ENCODE measurements around the gene PTPRN2.

DNA sequence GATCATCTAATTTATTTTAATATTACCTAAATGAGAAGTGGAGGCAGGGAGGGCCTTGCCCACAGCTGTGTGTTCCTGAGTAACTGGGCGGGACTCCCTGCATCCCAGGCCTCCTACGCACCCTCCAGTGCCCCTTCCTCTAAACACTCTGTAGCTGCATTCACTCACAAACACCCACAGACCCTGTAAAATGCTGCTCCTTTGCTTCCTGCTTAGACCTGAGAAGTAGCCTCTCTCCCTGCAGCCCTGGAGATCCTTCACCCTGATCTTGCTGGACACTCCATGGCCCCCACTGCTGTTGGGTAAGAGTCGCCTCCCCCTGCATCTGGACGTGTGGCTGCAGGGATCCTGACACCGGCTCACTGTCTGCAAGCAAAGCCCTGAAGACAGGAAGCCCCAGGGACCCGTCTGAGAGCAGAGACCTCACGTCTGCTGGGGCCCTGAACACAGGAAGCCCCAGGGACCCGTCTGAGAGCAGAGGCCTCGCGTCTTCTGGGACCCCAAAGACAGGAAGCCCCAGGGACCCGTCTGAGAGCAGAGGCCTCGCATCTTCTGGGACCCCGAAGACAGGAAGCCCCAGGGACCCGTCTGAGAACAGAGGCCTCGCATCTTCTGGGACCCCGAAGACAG, 661.0 kb downstream of the PTPRN2 start:
- no peak for TF ChIP-seq EZH2 (IDR thresholded peaks at IDR 0.05; ENCODE audit: borderline replicate concordance, low read length)
- TF ChIP-seq, protein P1, sequence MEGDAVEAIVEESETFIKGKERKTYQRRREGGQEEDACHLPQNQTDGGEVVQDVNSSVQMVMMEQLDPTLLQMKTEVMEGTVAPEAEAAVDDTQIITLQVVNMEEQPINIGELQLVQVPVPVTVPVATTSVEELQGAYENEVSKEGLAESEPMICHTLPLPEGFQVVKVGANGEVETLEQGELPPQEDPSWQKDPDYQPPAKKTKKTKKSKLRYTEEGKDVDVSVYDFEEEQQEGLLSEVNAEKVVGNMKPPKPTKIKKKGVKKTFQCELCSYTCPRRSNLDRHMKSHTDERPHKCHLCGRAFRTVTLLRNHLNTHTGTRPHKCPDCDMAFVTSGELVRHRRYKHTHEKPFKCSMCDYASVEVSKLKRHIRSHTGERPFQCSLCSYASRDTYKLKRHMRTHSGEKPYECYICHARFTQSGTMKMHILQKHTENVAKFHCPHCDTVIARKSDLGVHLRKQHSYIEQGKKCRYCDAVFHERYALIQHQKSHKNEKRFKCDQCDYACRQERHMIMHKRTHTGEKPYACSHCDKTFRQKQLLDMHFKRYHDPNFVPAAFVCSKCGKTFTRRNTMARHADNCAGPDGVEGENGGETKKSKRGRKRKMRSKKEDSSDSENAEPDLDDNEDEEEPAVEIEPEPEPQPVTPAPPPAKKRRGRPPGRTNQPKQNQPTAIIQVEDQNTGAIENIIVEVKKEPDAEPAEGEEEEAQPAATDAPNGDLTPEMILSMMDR (conservative IDR thresholded peaks at IDR 0.05 in 1 of 2, IDR thresholded peaks at IDR 0.05 in 1 of 2; ENCODE audit: extremely low read depth in 1 of 2, insufficient read depth in 1 of 2, low read depth in 1 of 2, low read length in 2 of 2) = no peak

Data from mammary epithelial cell (primary cell).